Uterus (tissue), 2 donors: ENCODE measurements around the gene WFDC13.
"Not testable (repeated sequence)": the region's sequence is repeated elsewhere in the genome, so short reads cannot be mapped to it uniquely, and the experiment has no call there.

Experiments
- POLR2A ChIP-seq, 2 donors: fragments of 450-650 bp; IDR thresholded peaks; one replicate each; pipeline ENCODE4 v1.6.1; 2016; ENCODE audit warnings: antibody characterized with exemption in 2 of 2, mild to moderate bottlenecking in 1 of 2, moderate library complexity in 1 of 2
- TF ChIP-seq, protein P1 (sequence below), 4 experiments: fragments of 200-600 bp in 2 of 4; fragments of 450-650 bp in 2 of 4; sonication (generic) in 2 of 4; IDR thresholded peaks; one replicate each; pipeline ENCODE4 v1.5.1; 2016 to 2019; ENCODE audit warnings: antibody characterized with exemption in 4 of 4, mild to moderate bottlenecking in 2 of 4, moderate library complexity in 1 of 4

DNA sequence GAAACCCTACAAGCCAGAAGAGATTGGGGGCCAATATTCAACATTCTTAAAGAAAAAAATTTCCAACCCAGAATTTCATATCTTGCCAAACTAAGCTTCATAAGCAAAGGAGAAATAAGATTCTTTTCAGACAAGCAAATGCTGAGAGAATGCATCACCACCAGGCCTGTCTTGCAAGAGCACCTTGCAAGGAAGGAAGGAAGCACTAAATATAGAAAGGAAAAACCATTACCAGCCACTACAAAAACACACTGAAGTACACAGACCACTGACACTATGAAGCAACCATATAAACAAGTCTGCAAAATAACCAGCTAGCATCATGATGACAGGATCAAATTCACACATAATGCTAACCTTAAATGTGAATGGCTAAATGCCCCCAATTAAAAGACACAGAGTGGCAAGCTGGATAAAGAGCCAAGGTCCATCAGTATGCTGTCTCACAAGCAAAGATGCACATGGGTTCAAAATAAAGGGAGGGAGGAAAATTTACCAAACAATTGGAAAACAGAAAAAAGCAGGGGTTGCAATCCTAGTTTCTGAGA is 14.4 kb downstream of the WFDC13 start:
- not testable (repeated sequence) for TF ChIP-seq POLR2A (IDR thresholded peaks at IDR 0.05)
- TF ChIP-seq, protein P1, sequence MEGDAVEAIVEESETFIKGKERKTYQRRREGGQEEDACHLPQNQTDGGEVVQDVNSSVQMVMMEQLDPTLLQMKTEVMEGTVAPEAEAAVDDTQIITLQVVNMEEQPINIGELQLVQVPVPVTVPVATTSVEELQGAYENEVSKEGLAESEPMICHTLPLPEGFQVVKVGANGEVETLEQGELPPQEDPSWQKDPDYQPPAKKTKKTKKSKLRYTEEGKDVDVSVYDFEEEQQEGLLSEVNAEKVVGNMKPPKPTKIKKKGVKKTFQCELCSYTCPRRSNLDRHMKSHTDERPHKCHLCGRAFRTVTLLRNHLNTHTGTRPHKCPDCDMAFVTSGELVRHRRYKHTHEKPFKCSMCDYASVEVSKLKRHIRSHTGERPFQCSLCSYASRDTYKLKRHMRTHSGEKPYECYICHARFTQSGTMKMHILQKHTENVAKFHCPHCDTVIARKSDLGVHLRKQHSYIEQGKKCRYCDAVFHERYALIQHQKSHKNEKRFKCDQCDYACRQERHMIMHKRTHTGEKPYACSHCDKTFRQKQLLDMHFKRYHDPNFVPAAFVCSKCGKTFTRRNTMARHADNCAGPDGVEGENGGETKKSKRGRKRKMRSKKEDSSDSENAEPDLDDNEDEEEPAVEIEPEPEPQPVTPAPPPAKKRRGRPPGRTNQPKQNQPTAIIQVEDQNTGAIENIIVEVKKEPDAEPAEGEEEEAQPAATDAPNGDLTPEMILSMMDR (IDR thresholded peaks at IDR 0.05), result not testable (repeated sequence)
